NAMALWA (cell line): ENCODE measurements around the gene TWNK.

Experiments
- DNase-seq: peaks from one replicate; pipeline ENCODE4 v3.0.0-alpha.2; 2015; ENCODE audit warnings: low spot score

TWNK gene

GRCh38 chr10:100996678-100997359 is 9.5 kb downstream of the TWNK start:
- peak; percentile 52 for DNase-seq

DNA sequence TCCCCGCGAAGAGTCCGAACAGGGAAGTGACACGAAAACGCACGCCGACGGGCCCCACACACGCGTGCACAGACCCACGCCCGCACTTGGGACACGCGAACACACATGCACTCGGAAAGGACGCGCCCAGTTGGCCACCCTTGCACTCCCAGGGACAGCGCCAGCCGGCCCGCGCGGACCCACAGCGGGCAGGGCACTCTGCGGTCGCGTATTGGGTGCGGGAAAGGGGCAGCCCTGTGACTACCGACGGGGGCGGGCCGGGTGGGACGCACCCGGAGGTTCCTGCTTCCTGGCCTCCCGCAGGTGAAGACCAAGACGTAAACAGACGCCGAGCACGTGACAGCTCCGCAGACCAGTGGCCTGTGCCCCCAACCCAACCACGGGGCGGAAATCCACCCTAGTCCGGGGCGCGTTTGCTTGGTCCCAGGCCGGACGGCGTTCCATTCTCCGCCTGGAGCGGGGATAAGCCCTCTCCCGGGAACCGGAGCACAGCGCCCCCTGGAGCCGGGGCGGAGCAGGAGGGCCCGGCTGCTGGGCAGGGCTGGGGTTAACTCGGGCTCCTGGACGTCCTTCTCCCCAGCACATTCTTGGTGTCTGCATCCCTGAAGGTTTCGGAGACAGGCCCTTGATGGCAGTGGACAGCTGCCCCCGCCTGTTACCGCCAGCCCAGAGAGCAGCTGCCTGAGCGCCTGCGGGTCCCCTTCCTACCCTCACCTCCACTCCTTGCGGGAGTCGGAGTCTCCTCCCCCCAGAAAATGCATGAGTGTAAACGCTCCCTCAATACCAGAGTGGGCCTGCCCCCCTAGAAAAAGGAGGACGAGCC is 10.2 kb downstream of the TWNK start:
- DNase-seq, result peak; percentile 85

DNA sequence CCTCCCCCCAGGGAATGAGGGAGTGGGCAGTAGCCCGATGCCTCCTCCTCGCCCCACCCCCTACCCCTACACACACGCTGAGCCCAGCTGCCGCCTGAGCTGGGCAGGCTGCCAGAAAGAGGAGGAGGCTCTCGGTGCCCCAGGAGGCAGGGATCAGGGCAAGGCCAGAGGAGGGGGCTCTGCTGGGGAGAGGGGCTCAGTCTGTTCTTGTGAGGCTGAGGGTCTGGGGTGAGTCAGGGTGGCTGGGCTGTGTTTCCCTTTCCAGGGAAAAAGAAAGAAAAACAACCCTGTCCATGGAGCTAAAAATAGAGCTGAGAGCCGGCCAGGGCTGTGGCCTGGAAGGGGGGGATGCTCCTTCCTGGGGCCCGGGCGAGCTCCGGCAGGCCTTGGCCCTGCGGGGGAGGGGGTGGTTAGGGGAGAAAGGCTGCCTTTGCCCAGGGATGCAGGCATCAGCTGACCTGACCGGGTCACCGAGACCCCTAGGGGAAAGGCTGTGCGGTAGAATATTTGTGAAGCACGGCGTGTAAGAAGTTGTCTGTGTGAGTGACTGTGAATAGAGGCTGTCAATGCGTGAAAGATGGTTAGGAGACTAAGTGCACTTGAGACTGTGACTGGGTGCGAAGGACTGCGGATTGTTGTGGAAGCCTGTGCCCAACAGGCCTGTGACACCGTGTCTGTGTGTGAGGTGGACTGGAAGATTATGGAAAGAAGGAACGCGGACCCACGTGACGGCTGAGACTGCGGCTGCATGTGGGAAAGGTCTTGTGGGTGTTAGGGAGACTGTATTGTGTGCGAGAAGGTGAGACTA is 11.0 kb downstream of the TWNK start:
- DNase-seq, result peak; percentile 92

- DNase-seq, result peak; percentile 77
Observed at GRCh38 chr10:100998991-100999741, 11.8 kb downstream of the TWNK start.

GRCh38 chr10:100999742-101000126 is 12.4 kb downstream of the TWNK start, which contains the start of gene LZTS2:
LZTS2 (plus strand) TSS chr10:100999808; CDS start chr10:101002539, 2,731 bp downstream.
- DNase-seq, result no peak

GRCh38 chr10:101000127-101000914 is 13.0 kb downstream of the TWNK start:
- no peak for DNase-seq

- no peak for DNase-seq
Observed at GRCh38 chr10:101000915-101001658, 13.7 kb downstream of the TWNK start.

- no peak for DNase-seq
Observed at GRCh38 chr10:101001659-101002035, 14.3 kb downstream of the TWNK start.

DNA sequence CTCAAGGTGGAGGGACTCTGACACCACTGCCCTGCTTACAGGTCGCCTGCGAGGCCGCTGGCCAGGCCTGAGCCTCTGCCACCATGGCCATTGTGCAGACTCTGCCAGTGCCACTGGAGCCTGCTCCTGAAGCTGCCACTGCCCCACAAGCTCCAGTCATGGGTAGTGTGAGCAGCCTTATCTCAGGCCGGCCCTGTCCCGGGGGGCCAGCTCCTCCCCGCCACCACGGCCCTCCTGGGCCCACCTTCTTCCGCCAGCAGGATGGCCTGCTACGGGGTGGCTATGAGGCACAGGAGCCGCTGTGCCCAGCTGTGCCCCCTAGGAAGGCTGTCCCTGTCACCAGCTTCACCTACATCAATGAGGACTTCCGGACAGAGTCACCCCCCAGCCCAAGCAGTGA is 15.1 kb downstream of the TWNK start:
- DNase-seq, result no peak

GRCh38 chr10:101003639-101004206 is 16.4 kb downstream of the TWNK start:
- no peak for DNase-seq

- DNase-seq, result no peak
Observed at GRCh38 chr10:101005361-101005760, 18.0 kb downstream of the TWNK start.

- no peak for DNase-seq
Observed at GRCh38 chr10:101005869-101006567, 18.7 kb downstream of the TWNK start.

GRCh38 chr10:101006593-101007098 is 19.3 kb downstream of the TWNK start:
- DNase-seq, result no peak

DNA sequence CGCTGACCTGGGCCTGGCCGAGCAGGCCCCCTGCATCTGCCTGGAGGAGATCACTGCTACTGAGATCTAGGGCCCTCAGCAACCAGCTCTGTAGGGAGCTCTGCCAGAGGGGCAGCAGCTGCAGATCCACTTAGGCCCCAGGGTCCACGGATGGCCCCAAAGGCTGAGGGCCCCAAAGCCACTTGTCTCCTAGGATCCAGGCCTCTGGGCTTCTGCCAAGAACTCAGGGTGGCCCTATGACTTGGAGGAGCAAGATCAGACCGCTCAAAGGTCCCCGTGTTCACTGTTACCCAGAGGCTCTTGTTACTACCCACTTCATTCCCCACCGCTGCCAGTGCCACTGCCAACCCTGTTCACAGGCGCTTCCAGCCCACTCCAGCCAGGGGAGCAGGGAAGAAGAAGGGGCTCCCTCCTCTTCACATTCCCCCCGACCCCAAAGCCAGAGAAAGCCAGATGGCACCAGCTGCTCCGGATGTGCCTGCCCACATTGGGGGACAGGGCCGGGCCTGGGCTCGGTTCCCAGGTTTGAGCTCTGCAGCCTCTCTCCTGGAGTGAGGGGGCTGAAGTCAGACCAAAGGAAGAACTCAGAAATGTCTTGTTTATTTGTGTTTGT is 19.9 kb downstream of the TWNK start:
- no peak for DNase-seq

DNA sequence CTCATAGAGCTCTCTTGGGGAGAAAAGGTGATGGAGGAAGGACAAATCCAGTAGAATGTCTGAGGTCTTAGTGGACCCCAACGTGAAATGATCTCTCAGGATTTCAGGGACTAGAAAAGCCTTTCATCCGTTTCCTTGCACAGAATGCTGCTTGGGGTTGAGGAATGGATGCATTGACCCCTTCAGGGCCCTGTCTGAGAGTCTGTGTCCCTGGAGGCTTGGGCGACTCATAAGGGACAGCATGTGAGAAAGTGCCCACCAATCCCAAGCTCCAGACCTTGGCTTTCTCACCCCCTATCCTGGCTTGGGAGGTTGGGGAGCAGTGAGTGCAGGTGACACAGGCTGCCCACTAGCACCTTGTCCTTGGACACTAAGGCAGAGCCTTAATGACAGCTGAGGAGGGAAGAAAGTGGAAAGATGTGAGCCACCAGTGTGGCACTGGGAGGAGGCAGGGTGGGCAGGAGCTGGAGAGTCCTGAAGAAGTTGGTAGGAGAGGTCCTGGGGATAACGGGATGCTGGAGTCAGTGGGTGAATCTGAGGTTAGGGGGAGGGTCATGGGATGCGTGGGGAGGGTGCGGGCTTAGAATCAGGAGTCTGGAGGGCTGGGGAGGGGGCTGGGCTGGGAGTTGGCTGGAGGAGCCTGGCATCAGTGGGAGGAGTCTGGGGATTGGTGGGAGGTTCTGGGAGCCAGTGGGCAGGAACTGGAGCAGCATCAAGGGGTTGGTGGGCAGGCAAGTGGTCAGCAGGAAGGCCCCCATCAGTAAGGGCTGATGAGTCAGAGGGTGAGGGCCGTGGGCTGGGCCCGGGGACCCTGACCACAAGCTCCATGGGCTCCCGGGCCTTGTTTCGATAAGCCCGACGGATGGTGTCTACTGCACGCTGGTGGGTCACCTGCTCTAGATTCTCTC is 20.8 kb downstream of the TWNK start:
- no peak for DNase-seq

DNA sequence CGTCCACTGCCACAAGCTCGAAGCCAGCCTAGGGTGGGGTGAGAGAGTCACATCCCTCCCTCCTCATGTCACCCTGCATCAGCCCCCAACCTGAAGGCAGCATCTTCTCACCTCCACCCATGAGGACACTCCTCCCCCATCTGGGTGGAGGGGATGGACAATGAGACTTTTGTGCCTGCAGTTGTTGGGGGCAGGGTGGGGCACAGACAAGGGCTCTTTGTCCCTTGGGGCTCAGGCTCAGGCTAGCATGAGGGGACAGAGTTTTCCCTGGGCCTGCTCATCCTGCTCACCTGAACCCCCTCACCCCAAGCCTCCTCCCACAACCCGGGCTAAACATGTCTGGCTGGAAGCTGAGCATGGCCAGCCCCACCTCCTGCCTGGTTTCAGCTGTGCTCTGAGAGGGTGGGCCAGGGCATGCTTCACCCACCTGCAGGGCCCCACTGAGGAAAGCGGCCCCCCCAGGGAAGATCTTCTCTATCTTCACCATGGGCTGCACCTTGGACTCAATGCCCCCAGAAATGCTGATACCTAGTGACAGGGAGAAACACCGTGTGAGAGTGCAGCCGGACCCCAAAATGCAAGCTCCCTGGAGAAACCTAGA is 21.6 kb downstream of the TWNK start:
- no peak for DNase-seq

DNA sequence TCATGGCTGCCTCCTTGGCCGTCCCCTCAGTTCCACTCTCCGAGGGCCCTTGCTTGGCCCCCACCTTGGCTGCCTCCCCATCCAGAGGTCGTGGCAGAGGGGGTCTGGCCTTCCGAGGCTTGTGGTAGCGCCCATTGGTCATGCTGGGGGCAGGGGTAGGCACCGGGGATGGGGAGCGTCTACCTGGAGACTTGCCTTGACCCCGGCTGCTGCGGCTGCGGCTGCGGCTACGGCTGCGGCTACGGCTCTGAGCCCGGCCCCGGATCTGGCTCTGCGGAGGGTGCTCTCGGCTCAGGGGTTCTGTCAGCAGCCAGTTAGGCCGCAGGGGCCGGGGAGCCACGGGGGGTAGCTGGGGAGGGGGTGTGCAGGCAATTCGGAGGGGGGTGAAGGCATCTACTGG is 23.0 kb downstream of the TWNK start:
- no peak for DNase-seq
